ENCODE measurements around the gene MIB1.
"Not testable (repeated sequence)": the region's sequence is repeated elsewhere in the genome, so short reads cannot be mapped to it uniquely, and the experiment has no call there.

The MIB1 gene

DNA sequence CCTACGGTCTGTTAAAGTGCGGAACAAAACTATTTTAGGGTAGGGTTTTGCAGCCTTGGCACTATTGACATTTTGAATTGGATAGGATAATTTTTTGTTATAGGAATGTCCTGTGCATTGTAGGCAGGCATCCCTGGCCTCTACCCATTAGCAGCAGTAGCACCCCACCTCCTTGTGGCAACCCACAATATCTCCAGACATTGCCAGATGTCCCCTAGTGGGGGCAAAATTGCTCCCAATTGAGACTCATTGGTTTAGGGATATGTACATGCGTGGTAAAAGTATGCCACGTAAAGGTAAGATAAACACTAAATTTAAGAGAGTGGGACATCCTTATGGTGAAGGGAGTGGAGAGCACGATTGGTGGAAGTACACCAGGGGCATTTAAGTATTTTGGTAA lies 4.6 kb downstream of the MIB1 start:
- no peak for DNase-seq

- no peak for DNase-seq
These were observed 6.7 kb downstream of the MIB1 start for GRCh38 chr18:21747268-21747667.

DNA sequence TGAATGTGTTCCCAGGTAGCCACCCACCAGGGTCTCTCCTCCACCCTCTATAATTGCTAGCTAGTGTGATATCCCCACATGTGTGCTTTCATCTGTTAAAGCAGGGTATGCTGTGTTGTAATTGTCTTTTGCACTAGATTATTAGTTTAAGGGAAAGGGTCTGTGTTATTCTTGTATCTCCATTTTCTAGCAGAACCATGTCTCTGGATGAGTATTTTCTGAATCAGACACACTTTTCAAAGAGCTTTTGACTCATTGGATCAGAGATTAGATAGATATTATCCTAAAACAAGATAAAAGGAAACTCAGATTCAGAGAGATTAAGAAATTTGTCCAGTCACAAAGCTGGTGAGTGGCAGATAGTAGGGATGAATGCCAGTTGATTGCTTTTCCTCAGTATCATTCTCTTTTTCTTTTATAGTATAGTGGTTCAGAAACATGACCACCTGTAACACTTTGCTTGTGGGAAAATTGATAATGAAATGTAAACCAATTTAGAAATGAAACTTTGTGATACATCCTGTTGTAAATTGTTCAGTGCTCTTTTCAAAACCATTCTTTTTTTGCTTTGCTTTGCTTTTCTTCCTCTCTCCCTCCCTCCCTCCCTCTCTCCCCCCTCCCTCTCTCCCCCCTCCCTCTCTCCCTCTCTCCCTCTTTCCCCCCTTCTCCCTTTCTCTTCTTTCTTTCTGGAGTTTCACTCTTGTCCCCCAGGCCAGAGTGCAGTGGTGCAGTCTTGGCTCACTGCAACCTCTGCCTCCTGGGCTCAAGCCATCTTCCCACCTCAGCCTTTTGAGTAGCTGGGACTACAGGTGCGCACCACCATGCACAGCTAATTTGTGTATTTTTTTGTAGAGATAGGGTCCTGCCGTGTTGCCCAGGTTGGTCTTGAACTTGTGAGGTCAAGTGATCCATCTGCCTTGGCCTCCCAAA lies 7.4 kb downstream of the MIB1 start:
- DNase-seq, result no peak

- DNase-seq, result no peak
These were observed 17.2 kb downstream of the MIB1 start for GRCh38 chr18:21757833-21758232.

DNA sequence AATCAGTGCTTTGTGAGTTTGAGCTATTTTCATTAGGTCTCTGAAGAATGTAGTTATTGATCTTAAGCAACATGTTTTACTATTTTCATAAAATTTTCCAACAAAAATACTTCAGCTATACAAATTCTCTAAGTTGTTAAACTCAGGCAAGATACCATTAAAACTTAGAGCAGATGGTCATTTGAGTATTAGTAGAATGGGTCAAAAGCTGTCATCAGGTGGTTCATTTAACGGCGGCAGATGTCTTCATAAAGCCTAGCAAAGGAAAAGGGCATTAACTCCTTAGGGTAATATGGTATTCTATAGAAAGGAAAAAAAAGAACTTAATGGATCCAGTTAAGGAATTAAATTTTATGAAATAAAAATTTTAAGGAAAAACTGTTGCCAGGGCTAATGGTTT lies 19.2 kb downstream of the MIB1 start:
- no peak for DNase-seq

- no peak for DNase-seq
These were observed 19.7 kb downstream of the MIB1 start for GRCh38 chr18:21760321-21760720.

GRCh38 chr18:21761471-21762115 lies 21.0 kb downstream of the MIB1 start:
- no peak for DNase-seq

GRCh38 chr18:21762181-21762772 lies 21.7 kb downstream of the MIB1 start:
- no peak for DNase-seq

DNA sequence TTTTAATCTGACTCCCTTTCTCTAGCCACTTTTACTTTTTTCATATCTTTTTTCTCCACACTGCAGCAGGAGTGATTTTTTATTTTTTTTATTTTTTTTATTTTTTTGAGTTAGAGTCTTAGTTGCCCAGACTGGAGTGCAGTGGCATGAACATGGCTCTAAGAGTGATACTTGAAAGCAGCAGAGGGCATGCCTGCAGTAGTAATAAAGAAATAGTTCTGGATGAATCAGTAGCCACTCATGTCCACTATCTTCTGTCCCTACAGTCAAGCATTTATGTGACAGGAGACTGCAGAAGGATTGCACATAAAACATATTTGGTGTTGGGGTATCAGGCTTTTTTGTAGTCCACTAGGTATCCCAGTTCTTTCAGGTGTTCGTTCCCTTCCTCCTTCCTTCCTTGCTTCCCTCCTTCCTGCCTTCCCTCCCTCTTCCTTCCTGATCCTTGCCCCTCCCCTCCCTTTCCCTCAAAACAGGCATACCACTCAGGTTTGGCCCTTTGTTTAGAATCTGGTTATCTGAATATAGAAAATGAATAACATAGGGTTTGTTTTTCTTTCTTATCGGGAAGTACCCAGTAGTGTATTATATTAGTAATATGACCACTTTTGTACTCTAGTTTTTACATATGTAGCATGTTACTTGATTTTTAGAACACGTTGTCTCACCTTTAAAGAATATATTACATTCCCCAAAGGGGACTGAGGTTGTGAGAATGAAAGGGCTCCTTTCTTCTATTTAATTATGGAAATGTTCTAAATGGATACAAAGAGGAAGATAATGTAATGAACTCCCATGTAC lies 23.5 kb downstream of the MIB1 start:
- no peak for DNase-seq

DNA sequence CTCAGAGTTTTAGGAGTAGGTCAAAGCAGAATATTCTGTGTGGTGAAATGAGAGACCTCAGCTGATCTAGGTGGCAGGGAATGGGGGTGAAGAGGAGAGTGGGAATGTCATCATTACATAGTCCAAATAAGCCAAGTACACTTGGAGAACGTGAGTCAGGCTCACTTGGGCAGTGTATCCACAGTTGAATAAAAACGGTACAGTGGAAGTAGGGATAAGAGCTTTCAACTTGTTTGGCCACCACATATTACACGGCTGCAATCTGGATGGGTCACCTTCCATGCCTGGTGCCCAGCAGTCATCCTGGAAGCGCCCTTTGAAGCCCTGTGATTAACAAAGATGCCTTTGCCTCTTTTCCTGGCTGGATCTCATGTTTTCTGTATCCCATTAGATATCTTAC lies 28.6 kb downstream of the MIB1 start:
- no peak for DNase-seq

DNA sequence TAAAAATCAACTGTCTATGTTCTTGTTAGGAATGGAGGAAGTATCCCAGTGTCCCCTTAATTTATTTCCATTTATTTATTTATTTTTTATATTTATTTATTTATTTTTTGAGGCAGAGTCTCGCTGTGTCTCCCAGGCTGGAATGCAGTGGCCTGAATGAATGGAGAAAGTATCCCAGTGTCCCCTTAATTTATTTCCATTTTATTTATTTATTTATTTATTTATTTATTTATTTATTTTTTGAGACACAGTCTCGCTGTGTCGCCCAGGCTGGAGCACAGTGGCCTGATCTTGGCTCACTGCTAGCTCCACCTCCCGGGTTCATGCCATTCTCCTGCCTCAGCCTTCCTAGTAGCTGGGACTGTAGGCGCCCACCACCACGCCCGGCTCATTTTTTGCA lies 34.1 kb downstream of the MIB1 start:
- no peak for DNase-seq

GRCh38 chr18:21777814-21778213 lies 37.2 kb downstream of the MIB1 start:
- DNase-seq, result no peak

- no peak for DNase-seq
These were observed 45.9 kb downstream of the MIB1 start for GRCh38 chr18:21786526-21786925.

- not testable (repeated sequence) for DNase-seq
These were observed 55.5 kb downstream of the MIB1 start for GRCh38 chr18:21796089-21796488.

DNA sequence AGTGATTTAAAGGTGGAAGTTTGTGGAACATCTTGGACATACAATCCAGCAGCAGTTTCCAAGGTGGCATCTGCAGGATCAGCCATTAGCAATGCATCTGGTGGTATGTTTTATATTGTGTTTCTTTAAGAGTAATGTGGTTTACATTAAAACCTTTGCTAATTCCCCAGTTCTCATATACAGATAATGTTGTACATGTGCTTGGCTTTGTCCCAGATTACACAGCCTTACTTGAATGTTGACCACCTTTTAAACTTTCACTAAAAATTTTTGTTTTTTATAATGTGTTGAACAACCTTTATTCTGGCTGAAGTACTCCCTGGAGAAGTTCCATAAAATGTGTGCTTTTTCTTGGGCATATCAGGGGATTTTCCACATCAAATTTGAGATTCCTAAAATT lies 57.5 kb downstream of the MIB1 start:
- DNase-seq, result no peak

GRCh38 chr18:21799721-21800120 lies 59.1 kb downstream of the MIB1 start:
- no peak for DNase-seq

DNA sequence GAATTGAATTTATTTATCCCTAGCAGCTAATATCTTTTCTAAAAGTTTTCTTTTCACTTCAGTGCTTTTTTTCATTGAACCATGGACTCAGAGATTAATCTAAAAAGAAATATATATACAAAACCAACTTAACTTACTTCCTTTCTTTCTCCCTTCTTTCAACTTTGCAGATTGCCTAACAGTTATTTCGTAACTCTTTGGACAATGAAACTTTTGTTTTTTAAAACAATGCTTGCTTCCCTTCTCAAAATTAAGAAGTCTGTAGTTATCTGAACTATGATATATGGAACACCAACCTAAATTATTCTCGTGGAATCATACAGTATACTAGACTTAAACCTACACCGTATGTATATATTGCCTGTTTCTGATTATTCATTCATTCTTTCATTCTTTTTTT lies 62.9 kb downstream of the MIB1 start:
- DNase-seq, result no peak

DNA sequence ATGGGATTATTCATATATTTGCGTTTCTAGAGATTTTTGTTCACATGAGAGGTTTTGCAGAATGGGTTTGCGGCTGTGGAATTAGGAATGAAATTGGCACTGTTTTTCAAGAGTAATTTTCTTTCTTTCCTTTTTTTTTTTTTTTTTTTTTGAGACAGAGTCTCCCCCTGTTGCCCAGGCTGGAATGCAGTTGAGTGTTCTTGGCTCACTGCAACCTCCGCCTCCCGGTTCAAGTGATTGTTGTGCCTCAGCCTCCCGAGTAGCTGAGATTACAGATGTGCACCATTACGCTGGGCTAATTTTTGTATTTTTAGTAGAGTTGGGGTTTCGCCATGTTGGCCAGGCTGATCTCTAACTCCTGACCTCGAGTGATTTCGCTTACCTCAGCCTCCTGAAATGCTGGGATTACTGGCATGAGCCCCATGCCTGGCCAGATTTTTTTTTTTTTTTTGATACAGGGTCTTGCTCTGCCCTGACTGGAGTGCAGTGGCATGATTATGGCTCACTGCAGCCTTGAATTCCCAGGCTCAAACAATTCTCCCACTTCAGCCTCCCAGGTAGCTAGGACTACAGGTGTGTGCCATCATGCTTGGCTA lies 65.3 kb downstream of the MIB1 start:
- no peak for DNase-seq

- DNase-seq, result no peak
These were observed 67.6 kb downstream of the MIB1 start for GRCh38 chr18:21808185-21808584.

DNA sequence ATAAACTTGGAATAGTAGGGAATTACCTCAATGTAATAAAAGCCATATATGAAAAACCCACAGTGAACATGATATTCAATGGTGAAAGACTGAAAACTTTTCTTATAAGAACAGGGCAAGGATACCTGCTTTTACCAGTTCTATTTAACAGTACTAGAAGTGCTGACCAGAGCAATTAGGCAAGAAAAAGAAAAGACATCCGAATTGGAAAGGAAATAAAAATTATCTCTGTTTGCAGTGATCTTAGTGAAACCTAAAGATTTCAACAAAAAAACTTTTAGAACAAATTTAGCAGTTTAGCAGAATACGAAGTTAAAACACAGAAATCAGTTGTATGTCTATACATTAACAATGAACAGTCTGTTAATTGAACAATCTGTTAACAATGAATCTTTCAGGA lies 69.1 kb downstream of the MIB1 start:
- no peak for DNase-seq

GRCh38 chr18:21815101-21815500 lies 74.5 kb downstream of the MIB1 start:
- no peak for DNase-seq

DNA sequence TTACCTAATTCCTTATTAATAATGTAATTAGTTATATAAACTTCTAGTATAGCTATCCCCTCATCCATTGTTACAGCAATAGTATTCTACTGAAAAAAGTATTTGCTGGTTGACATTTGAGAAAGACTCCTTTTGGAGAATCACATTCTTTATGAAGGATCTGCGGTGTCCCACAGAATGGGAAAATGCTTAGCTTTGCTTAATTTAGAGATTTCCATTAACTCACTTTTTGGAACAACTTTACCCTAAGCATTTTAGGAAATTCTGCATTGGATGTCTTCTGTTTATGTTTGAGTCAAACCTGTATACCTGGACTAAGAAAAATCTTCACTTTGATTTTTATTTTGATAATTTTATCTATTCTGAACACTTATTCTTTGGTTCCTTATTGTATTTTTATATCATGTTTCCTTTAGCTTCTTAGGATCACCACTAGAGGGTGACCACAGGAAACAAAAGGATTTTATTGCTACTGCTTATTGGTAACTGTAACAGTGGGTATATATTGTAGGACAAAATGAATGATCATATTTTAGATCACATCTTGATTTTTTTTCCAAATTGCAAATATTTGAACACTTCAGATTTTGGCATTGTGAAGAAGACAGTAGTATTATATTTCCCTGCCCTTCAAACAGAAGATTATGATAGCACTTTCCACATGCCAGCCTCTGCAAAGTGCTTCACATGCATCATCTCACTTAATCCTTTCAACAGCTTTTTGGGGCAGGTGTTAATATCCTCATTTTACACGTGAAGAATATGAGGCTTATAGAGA lies 79.6 kb downstream of the MIB1 start:
- no peak for DNase-seq

Data from NCI-H187 treated with DMSO at 0.1 percent for 48 hours (cell line).